Measurements from ENCODE around the gene EML4. TPM values are rescaled to one million over a fixed set of nuclear protein-coding genes. Genes with fewer than 3 reads are reported as not detected.

The EML4 gene
- total and polyA plus RNA-seq, 10 of the 15 experiments (the other 5 are each of a cell fraction or from before 2014, with no cell fraction given): 23.1 to 91.3 (median 77.4) TPM

GRCh38 chr2:42194428-42194827 is 25.3 kb downstream of the EML4 start (continued):
- TF ChIP-seq, protein P1, sequence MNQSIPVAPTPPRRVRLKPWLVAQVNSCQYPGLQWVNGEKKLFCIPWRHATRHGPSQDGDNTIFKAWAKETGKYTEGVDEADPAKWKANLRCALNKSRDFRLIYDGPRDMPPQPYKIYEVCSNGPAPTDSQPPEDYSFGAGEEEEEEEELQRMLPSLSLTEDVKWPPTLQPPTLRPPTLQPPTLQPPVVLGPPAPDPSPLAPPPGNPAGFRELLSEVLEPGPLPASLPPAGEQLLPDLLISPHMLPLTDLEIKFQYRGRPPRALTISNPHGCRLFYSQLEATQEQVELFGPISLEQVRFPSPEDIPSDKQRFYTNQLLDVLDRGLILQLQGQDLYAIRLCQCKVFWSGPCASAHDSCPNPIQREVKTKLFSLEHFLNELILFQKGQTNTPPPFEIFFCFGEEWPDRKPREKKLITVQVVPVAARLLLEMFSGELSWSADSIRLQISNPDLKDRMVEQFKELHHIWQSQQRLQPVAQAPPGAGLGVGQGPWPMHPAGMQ (IDR thresholded peaks at IDR 0.05; ENCODE audit: borderline replicate concordance): no peak
- no peak for TF ChIP-seq NFYB (IDR thresholded peaks at IDR 0.05; ENCODE audit: insufficient read depth, low read depth, low read length)
- no peak for TF ChIP-seq MTA3 (IDR thresholded peaks at IDR 0.05; ENCODE audit: borderline replicate concordance, low read length)
- TF ChIP-seq ZNF384 (IDR thresholded peaks at IDR 0.05; ENCODE audit: borderline replicate concordance, low read depth, low read length): no peak
- TF ChIP-seq BHLHE40 (IDR thresholded peaks at IDR 0.05; ENCODE audit: borderline replicate concordance in 1 of 2, low read depth in 2 of 2, low read length in 1 of 2): no peak
- no peak for TF ChIP-seq SIX5 (IDR thresholded peaks at IDR 0.05; ENCODE audit: low read depth, low read length, severe bottlenecking)
- TF ChIP-seq USF1 (IDR thresholded peaks at IDR 0.05; ENCODE audit: borderline replicate concordance, extremely low read length, insufficient read depth, low read depth, low read length): no peak
- no peak for TF ChIP-seq PAX5 (IDR thresholded peaks at IDR 0.05; ENCODE audit: borderline replicate concordance, low read depth, low read length)
- no peak for TF ChIP-seq MEF2A (IDR thresholded peaks at IDR 0.05; ENCODE audit: insufficient read depth, low read depth, low read length)
- TF ChIP-seq, protein P2, sequence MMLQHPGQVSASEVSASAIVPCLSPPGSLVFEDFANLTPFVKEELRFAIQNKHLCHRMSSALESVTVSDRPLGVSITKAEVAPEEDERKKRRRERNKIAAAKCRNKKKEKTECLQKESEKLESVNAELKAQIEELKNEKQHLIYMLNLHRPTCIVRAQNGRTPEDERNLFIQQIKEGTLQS (IDR thresholded peaks at IDR 0.05; ENCODE audit: borderline replicate concordance, extremely low read depth, low read depth, low read length): no peak
